ENCODE results near the gene ARSG. TPM values are rescaled to one million over a fixed set of nuclear protein-coding genes. Genes with fewer than 3 reads are reported as not detected.

The ARSG gene
- total and polyA plus RNA-seq, 4 donors = 1.5 to 5.4 (median 2.3) TPM

DNA sequence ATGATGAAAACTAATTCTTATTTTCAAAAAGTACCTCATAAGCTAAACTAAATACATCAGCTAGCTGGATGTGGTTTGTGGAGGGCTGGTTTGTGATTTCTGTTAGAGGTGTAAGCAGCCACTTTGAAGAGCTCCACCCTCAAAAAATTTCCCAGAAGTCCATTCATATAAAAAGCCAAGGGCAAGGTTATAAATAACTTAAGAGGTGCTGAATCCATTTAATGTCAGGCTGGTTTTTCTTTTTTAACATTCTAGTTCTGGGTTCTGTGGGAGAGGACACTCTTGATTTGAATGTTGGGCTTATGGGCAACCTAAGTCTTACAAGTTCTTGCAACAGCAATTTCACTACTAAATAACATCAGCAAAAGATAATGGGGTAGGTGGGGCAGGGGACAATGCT lies 169.4 kb downstream of the ARSG start:
- H3K27me3 ChIP-seq (ENCODE audit: control insufficient read depth in 4 of 4, insufficient read depth in 4 of 4, low read length in 3 of 4) = no peaks in the 10 kb centered on the region
- DNase-seq (ENCODE audit: low spot score) = no peak
- no peaks in the 10 kb centered on the region for H3K36me3 ChIP-seq (ENCODE audit: control insufficient read depth in 4 of 4, insufficient read depth in 3 of 4, low read depth in 1 of 4, low read length in 3 of 4)
- no peak overlapping the region for H3K9ac ChIP-seq (ENCODE audit: low read depth in 1 of 2, low read length in 2 of 2)
- H3K4me1 ChIP-seq (ENCODE audit: control insufficient read depth in 4 of 4, insufficient read depth in 4 of 4, low read length in 3 of 4) = peaks cover 2 to 32% (median 28%) of the 10 kb centered on the region in 4 donors
- H3K9me3 ChIP-seq (ENCODE audit: control insufficient read depth in 4 of 4, low read length in 3 of 4) = no peaks in the 10 kb centered on the region
- no peak for TF ChIP-seq GABPA (IDR thresholded peaks at IDR 0.05 in 1 of 2, conservative IDR thresholded peaks at IDR 0.05 in 1 of 2)
- H3K27ac ChIP-seq (ENCODE audit: low read depth in 1 of 2, low read length in 2 of 2) = no peak overlapping the region
- H3K4me3 ChIP-seq (ENCODE audit: low read depth in 1 of 3, low read length in 3 of 3) = no peak overlapping the region

GRCh38 chr17:68461122-68461539 lies 169.8 kb downstream of the ARSG start:
- Histone ChIP-seq H3K9me3 (ENCODE audit: control insufficient read depth in 4 of 4, low read length in 3 of 4) (no peaks in the 10 kb centered on the region), H3K9ac (ENCODE audit: low read depth in 1 of 2, low read length in 2 of 2) (no peak overlapping the region), H3K27me3 (ENCODE audit: control insufficient read depth in 4 of 4, insufficient read depth in 4 of 4, low read length in 3 of 4) (no peaks in the 10 kb centered on the region), H3K27ac (ENCODE audit: low read depth in 1 of 2, low read length in 2 of 2) (no peak overlapping the region), H3K36me3 (ENCODE audit: control insufficient read depth in 4 of 4, insufficient read depth in 3 of 4, low read depth in 1 of 4, low read length in 3 of 4) (no peaks in the 10 kb centered on the region), H3K4me1 (ENCODE audit: control insufficient read depth in 4 of 4, insufficient read depth in 4 of 4, low read length in 3 of 4) (peaks cover 5 to 31% (median 26%) of the 10 kb centered on the region in 4 donors), H3K4me3 (ENCODE audit: low read depth in 1 of 3, low read length in 3 of 3) (no peak overlapping the region)
- WGBS = 69% methylated on average over 1 of the region's 1 CpG
- no peak for DNase-seq (ENCODE audit: low spot score)
- TF ChIP-seq TAF1 (conservative IDR thresholded peaks at IDR 0.05) (no peak), EGR1 (IDR thresholded peaks at IDR 0.05; ENCODE audit: low read depth in 2 of 2) (no peak), ZBTB33 (IDR thresholded peaks at IDR 0.05) (no peak), HNF4G (IDR thresholded peaks at IDR 0.05) (no peak), NR2F2 (IDR thresholded peaks at IDR 0.05) (no peak), YY1 (IDR thresholded peaks at IDR 0.05) (no peak), CTCF (IDR thresholded peaks at IDR 0.05; ENCODE audit: low read depth, low read length, missing input control) (no peak), SP1 (IDR thresholded peaks at IDR 0.05) (no peak), FOXA2 (IDR thresholded peaks at IDR 0.05) (no peak), RXRA (IDR thresholded peaks at IDR 0.05) (no peak), GABPA (IDR thresholded peaks at IDR 0.05 in 1 of 2, conservative IDR thresholded peaks at IDR 0.05 in 1 of 2) (no peak), FOXA1 (IDR thresholded peaks at IDR 0.05) (no peak)
- TF ChIP-seq, protein P1, sequence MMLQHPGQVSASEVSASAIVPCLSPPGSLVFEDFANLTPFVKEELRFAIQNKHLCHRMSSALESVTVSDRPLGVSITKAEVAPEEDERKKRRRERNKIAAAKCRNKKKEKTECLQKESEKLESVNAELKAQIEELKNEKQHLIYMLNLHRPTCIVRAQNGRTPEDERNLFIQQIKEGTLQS (IDR thresholded peaks at IDR 0.05) = no peak
- TF ChIP-seq, protein P2, sequence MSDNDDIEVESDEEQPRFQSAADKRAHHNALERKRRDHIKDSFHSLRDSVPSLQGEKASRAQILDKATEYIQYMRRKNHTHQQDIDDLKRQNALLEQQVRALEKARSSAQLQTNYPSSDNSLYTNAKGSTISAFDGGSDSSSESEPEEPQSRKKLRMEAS (IDR thresholded peaks at IDR 0.05) = no peak

GRCh38 chr17:68461589-68461988 lies 170.3 kb downstream of the ARSG start:
- H3K27me3 ChIP-seq (ENCODE audit: control insufficient read depth in 4 of 4, insufficient read depth in 4 of 4, low read length in 3 of 4) = no peaks in the 10 kb centered on the region
- H3K4me3 ChIP-seq (ENCODE audit: low read depth in 1 of 3, low read length in 3 of 3) = no peak overlapping the region
- no peaks in the 10 kb centered on the region for H3K9me3 ChIP-seq (ENCODE audit: control insufficient read depth in 4 of 4, low read length in 3 of 4)
- H3K27ac ChIP-seq (ENCODE audit: low read depth in 1 of 2, low read length in 2 of 2) = no peak overlapping the region
- H3K36me3 ChIP-seq (ENCODE audit: control insufficient read depth in 4 of 4, insufficient read depth in 3 of 4, low read depth in 1 of 4, low read length in 3 of 4) = no peaks in the 10 kb centered on the region
- 54% methylated on average over 5 of the region's 5 CpGs for WGBS
- no peak overlapping the region for H3K9ac ChIP-seq (ENCODE audit: low read depth in 1 of 2, low read length in 2 of 2)
- H3K4me1 ChIP-seq (ENCODE audit: control insufficient read depth in 4 of 4, insufficient read depth in 4 of 4, low read length in 3 of 4) = peaks cover 5 to 26% (median 22%) of the 10 kb centered on the region in 4 donors
- DNase-seq (ENCODE audit: low spot score) = no peak
- TF ChIP-seq ZBTB33 (IDR thresholded peaks at IDR 0.05) = no peak
- no peak for TF ChIP-seq HNF4A (conservative IDR thresholded peaks at IDR 0.05)
- TF ChIP-seq TAF1 (conservative IDR thresholded peaks at IDR 0.05) = no peak
- no peak for TF ChIP-seq REST (IDR thresholded peaks at IDR 0.05)
- TF ChIP-seq FOXA2 (IDR thresholded peaks at IDR 0.05) = no peak
- no peak for TF ChIP-seq SP1 (IDR thresholded peaks at IDR 0.05)
- no peak for TF ChIP-seq JUND (IDR thresholded peaks at IDR 0.05)
- TF ChIP-seq, protein P1 (IDR thresholded peaks at IDR 0.05) = no peak
- TF ChIP-seq NR2F2 (IDR thresholded peaks at IDR 0.05) = no peak
- TF ChIP-seq EGR1 (IDR thresholded peaks at IDR 0.05; ENCODE audit: low read depth in 2 of 2) = no peak
- TF ChIP-seq RAD21 (IDR thresholded peaks at IDR 0.05) = no peak
